ENCODE data around the gene CARMIL1. TPM values are rescaled to one million over a fixed set of nuclear protein-coding genes. Genes with fewer than 3 reads are reported as not detected.

Gene CARMIL1
- total RNA-seq, 2 experiments from 2014 or later = 3.6 to 4.1 TPM

GRCh38 chr6:25637960-25638434 lies 358.8 kb downstream of the CARMIL1 start:
- no peak for DNase-seq
- ChIA-PET CTCF (interaction anchor here (1.1 to 1.2 kb wide), 2 partner anchors 32 to 66 kb away, joined by 3 read pairs; no protein-coding TSS in a partner anchor), POLR2A (no interaction called here)
- no peak for TF ChIP-seq CTCF (IDR thresholded peaks at IDR 0.05)
- peaks cover 30% of the 10 kb centered on the region for H3K27me3 Mint-ChIP-seq
- intact Hi-C loops (cut with micrococcal nuclease) = no loop called here
- no peak overlapping the region for H3K4me3 Mint-ChIP-seq
- ATAC-seq = no peak
- no peaks in the 10 kb centered on the region for H3K36me3 Mint-ChIP-seq (ENCODE audit: low read depth)
- no peaks in the 10 kb centered on the region for H3K4me1 Mint-ChIP-seq (ENCODE audit: low read depth)
- no peaks in the 10 kb centered on the region for H3K9me3 Mint-ChIP-seq
- H3K27ac Mint-ChIP-seq = no peak overlapping the region

GRCh38 chr6:25639653-25640052 lies 360.5 kb downstream of the CARMIL1 start:
- ChIA-PET CTCF (no interaction called here), POLR2A (no interaction called here)
- DNase-seq (no peak), ATAC-seq (no peak)
- no peaks in the 10 kb centered on the region for H3K9me3 Mint-ChIP-seq
- H3K27me3 Mint-ChIP-seq = peaks cover 27% of the 10 kb centered on the region
- H3K4me1 Mint-ChIP-seq (ENCODE audit: low read depth) = no peaks in the 10 kb centered on the region
- H3K4me3 Mint-ChIP-seq = no peak overlapping the region
- intact Hi-C loops (cut with micrococcal nuclease) = no loop called here
- no peak overlapping the region for H3K27ac Mint-ChIP-seq
- H3K36me3 Mint-ChIP-seq (ENCODE audit: low read depth) = no peaks in the 10 kb centered on the region
- no peak for TF ChIP-seq CTCF (IDR thresholded peaks at IDR 0.05)

GRCh38 chr6:25640446-25640845 lies 361.3 kb downstream of the CARMIL1 start:
- Mint-ChIP-seq H3K9me3 (no peaks in the 10 kb centered on the region), H3K4me3 (no peak overlapping the region), H3K27me3 (peaks cover 30% of the 10 kb centered on the region), H3K36me3 (ENCODE audit: low read depth) (no peaks in the 10 kb centered on the region), H3K27ac (no peak overlapping the region), H3K4me1 (ENCODE audit: low read depth) (no peaks in the 10 kb centered on the region)
- ATAC-seq (no peak), DNase-seq (no peak)
- TF ChIP-seq CTCF (IDR thresholded peaks at IDR 0.05) = no peak
- ChIA-PET POLR2A (no interaction called here), CTCF (interaction anchor here (1.0 kb wide), 1 partner anchor 80 kb away, joined by 3 read pairs; no protein-coding TSS in a partner anchor)
- intact Hi-C loops (cut with micrococcal nuclease) = no loop called here

DNA sequence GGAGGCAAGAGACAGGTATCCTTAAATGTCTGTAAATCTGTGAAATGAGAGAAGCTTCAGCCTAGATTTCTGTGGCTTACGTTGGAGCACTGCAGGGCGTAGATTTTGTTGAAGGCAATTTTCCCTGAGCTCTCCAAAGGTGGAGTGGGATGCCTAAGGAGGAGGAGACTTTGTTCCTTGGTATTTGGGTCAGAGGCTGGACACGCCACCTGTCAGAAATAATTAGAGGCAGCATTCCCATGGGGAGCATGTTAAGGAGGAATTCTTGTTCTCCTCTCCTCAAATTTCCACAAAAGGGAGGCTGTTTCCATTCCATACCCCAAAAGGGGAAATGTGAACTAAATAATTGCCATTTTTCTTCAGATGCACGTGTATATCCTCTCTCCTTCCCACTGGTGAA lies 361.7 kb downstream of the CARMIL1 start:
- ATAC-seq (no peak), DNase-seq (no peak)
- Mint-ChIP-seq H3K36me3 (ENCODE audit: low read depth) (no peaks in the 10 kb centered on the region), H3K27me3 (peaks cover 34% of the 10 kb centered on the region), H3K27ac (no peak overlapping the region), H3K4me3 (no peak overlapping the region), H3K9me3 (no peaks in the 10 kb centered on the region), H3K4me1 (ENCODE audit: low read depth) (no peaks in the 10 kb centered on the region)
- no peak for TF ChIP-seq CTCF (IDR thresholded peaks at IDR 0.05)
- intact Hi-C loops (cut with micrococcal nuclease) = no loop called here
- POLR2A ChIA-PET = no interaction called here
- CTCF ChIA-PET = interaction anchor here (1.0 to 1.4 kb wide), 2 partner anchors 9 to 79 kb away, joined by 3 to 5 read pairs; no protein-coding TSS in a partner anchor

DNA sequence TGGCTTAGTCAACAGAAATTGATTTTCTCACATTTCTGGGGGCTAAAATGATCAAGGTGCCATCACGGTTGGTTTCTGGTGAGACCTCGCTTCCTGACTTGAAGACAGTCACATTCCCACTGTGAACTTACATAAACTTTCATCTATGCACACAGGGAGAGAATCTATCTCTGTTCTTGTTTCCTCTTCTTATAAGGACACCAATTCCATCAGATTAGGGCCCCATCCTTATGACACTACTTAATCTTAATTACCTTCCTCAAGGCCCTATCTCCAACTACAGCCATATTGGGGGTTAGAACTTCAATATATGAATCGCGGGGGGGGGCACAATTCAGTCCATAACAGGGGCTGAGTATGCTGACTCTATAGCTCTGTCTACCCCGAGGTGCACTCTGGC lies 362.2 kb downstream of the CARMIL1 start:
- no peak for ATAC-seq
- peaks cover 35% of the 10 kb centered on the region for H3K27me3 Mint-ChIP-seq
- CTCF ChIA-PET = interaction anchor here (1.0 to 1.4 kb wide), 2 partner anchors 8 to 79 kb away, joined by 3 to 5 read pairs; no protein-coding TSS in a partner anchor

More for the DNA sequence above, 362.2 kb downstream of the CARMIL1 start:
- no peak for TF ChIP-seq CTCF (IDR thresholded peaks at IDR 0.05)
- H3K4me3 Mint-ChIP-seq = no peak overlapping the region
- POLR2A ChIA-PET = no interaction called here
- intact Hi-C loops (cut with micrococcal nuclease) = no loop called here
- no peaks in the 10 kb centered on the region for H3K9me3 Mint-ChIP-seq
- DNase-seq = no peak
- no peaks in the 10 kb centered on the region for H3K4me1 Mint-ChIP-seq (ENCODE audit: low read depth)
- no peaks in the 10 kb centered on the region for H3K36me3 Mint-ChIP-seq (ENCODE audit: low read depth)
- H3K27ac Mint-ChIP-seq = no peak overlapping the region

Measured in activated CD8-positive, alpha-beta T cell treated with anti-CD3 and anti-CD28 coated beads for 36 hours (primary cell).